NCI-H774 (cell line): Measurements from ENCODE around the gene GPR78.
"Not testable (repeated sequence)": the region's sequence is repeated elsewhere in the genome, so short reads cannot be mapped to it uniquely, and the experiment has no call there.

Source experiments
- DNase-seq: peaks from one replicate; lab custom pipeline; 2025; lab: John Stamatoyannopoulos, UW

The GPR78 gene

DNA sequence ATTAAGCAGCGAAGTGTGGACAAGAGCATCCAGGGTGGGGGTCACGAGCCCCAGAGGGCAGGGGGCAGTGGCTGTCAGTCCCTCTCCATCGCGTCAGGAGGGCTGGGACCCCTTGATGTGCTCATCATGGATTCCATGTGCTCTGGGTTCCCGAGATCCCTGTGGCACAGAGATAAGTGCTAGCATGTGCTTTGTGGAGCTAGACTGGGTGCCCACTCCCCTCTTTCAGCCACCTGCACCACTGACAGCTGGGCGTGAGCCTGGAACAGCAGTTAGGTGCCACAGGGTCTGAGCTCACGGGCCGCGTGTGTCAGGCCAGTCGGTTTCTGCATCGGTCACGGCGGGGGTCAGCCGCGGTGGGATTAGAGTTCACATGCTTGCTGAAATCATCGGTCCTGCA is 36.6 kb downstream of the GPR78 start:
- no peak for DNase-seq

DNA sequence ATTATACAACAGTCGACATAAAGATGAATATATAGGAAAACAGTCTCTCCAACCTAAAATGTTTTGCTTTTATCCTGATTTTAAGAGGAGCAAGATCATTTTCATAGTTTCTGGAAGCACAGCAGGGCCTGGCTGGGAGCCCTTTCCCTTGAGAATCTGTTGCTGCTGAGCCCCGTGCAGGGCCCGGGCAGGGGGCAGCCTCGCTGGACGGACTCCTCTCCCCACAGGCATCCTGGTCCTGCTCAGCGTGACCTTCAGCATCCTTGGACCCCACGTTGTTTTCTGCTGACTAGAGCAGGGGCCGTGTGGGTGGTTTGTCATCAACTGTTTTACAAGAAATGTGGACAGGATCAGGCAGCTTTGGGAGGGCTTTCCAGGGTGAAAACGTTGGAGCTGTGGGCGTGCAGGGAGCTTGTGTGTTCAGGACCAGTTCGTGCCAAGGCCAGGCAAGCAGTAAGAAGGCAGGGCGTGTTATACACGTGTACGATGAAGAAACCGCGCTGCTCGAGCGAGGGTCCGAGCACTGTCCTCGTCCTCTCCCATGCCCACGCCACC is 37.4 kb downstream of the GPR78 start:
- no peak for DNase-seq

DNA sequence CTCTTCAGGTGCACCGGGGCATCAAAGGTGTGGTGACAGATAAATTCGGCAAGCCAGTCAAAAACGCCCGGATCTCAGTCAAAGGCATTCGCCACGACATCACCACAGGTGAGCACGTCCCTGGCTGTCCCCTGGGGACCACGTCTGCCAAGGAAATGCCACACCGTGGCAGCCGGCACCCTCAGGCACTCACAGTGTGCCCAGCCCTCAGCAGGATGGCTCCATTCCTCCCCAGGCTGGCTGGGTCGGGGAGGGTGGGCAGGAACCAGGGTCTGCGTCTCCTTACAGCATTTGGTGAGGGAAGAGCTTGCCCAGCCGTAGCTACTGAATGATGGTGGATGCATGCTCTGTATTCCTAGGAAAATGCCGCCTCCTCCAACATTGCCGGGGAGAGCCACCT is 38.2 kb downstream of the GPR78 start:
- DNase-seq, result no peak

DNA sequence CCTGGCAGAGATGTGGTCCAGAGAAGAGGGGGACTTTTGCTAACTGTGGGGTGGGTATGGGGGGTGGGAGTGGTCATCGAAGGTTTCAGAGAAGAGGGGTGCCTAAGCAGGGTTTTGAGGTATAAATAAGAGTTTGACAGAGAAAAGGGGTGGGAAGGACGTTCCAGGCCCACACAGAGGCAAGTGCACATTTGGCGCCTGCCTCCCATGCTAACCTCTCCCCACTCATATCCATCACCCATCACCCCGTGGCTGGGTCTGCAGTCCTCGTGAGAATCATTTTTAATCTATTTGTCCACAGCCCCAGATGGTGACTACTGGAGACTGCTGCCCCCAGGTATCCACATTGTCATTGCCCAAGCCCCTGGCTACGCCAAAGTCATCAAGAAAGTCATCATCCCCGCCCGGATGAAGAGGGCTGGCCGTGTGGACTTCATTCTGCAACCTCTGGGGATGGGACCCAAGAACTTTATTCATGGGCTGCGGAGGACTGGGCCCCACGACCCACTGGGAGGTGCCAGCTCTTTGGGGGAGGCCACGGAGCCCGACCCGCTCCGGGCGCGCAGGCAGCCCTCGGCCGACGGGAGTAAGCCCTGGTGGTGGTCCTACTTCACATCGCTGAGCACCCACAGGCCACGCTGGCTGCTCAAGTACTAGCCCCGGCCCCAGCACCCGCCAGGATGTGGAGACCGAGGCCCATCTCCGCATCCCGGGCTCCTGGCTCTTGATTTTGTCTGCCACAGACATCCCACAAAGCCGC is 38.9 kb downstream of the GPR78 start:
- no peak for DNase-seq

DNA sequence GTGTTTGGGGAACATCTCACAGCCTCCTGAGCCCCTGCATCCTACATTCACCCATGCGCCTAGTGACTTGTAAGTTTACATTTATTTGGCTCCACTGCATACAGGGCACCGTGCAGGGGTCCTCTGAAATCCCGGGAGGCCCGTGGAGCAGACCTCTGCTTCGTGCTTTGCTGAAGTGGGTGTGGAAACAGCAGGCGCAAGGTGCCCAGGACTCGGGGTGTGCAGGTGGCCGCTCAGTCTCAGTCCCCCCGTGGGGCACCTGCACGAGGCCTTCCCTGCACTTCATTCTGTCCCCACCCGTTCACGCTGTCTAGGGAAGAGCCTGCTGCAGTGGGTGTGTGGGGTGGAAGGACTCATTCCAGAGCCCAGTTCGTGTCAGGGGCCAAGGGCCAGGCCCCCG is 40.9 kb downstream of the GPR78 start:
- not testable (repeated sequence) for DNase-seq

DNA sequence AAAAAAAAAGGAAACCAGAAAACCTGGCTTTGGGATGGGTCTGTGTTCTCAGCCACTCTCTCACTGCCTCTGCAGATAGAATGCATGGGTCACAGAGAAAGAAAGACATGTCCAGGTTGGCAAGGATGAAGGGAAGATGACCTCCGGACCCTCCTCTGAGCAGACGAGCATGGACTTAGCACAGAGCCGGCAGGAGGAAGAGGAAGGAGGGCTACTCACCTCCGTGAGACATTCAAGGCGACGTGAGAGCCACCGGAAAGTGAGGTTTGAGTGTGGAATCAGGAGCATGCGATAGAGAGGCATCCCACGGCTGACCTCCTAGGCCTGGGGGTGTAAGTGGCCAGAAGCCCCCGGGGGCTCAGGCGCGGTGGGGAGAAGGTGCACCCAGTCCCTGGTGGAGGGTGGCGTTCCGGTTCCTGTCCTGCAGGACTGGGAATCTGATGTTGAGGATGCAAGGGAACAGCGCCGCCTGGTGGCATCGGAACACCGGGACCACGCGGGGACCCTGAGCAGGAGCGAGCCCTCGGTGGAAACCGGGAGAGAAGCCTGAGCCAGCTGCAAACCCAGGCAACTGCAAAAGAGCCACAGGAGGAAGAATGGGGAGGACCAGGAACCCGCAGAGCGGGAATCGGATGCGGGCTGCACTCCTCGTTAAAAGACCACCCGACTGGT is 44.5 kb downstream of the GPR78 start:
- not testable (repeated sequence) for DNase-seq

DNA sequence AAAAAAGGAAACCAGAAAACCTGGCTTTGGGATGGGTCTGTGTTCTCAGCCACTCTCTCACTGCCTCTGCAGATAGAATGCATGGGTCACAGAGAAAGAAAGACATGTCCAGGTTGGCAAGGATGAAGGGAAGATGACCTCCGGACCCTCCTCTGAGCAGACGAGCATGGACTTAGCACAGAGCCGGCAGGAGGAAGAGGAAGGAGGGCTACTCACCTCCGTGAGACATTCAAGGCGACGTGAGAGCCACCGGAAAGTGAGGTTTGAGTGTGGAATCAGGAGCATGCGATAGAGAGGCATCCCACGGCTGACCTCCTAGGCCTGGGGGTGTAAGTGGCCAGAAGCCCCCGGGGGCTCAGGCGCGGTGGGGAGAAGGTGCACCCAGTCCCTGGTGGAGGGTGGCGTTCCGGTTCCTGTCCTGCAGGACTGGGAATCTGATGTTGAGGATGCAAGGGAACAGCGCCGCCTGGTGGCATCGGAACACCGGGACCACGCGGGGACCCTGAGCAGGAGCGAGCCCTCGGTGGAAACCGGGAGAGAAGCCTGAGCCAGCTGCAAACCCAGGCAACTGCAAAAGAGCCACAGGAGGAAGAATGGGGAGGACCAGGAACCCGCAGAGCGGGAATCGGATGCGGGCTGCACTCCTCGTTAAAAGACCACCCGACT is 50.2 kb downstream of the GPR78 start:
- not testable (repeated sequence) for DNase-seq

DNA sequence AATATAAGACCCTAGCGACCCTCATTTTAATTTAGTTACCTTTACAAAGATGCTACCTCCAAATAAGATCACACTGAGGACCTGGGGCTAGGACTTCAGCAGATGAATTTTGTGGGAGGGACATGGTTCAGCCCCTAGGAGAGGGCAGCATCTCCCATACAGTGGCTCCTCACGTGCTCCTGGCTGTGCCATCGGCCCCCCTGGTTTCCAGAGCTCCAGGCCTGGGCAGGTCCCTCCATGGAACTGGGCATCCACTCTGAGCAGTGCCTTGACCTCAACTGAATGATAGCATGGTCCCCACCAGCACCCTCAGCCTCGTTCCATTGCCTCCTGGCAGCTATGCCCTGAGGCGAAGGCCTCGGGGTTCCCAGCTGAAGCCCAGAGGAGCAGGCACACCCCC is 51.7 kb downstream of the GPR78 start:
- not testable (repeated sequence) for DNase-seq

DNA sequence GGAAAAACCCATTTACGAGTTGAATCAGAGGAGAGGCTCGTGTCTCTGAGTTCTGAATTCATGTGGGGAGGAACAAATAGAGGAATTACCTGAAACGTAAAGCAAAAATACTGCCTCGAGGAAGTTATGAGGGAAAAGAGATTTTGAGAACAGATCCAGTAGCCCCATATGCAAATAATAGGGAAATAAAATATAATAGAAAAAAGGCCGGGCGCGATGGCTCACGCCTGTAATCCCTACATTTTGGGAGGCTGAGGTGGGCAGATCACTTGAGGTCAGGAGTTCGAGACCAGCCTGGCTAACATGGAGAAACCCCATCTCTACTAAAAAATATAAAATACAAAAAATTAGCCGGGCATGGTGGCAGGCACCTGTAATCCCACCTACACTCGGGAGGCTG is 54.6 kb downstream of the GPR78 start:
- not testable (repeated sequence) for DNase-seq

DNA sequence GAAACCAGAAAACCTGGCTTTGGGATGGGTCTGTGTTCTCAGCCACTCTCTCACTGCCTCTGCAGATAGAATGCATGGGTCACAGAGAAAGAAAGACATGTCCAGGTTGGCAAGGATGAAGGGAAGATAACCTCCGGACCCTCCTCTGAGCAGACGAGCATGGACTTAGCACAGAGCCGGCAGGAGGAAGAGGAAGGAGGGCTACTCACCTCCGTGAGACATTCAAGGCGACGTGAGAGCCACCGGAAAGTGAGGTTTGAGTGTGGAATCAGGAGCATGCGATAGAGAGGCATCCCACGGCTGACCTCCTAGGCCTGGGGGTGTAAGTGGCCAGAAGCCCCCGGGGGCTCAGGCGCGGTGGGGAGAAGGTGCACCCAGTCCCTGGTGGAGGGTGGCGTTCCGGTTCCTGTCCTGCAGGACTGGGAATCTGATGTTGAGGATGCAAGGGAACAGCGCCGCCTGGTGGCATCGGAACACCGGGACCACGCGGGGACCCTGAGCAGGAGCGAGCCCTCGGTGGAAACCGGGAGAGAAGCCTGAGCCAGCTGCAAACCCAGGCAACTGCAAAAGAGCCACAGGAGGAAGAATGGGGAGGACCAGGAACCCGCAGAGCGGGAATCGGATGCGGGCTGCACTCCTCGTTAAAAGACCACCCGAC is 55.8 kb downstream of the GPR78 start:
- not testable (repeated sequence) for DNase-seq
